Muscle of back (tissue), 11 donors: ENCODE data around the gene ZNRF4. TPM values are rescaled to one million over a fixed set of nuclear protein-coding genes. Genes with fewer than 3 reads are reported as not detected.
"Not testable (repeated sequence)": the region's sequence is repeated elsewhere in the genome, so short reads cannot be mapped to it uniquely, and the experiment has no call there.

Experiments
- DNase-seq, 3 donors: peaks; one replicate each; pipeline versions ENCODE4 v3.0.0 to v3.0.0-alpha.2; 2013
- polyA plus RNA-seq, 10 donors: library from polyadenylated mRNA; unstranded; fragments of 120-200 nt; gene quantifications; one replicate each; pipeline ENCODE4 v1.2.1, GENCODE V29; 2013; ENCODE audit not compliant: insufficient read length in 10 of 10

The ZNRF4 gene
- polyA plus RNA-seq, 10 donors, result not detected

DNA sequence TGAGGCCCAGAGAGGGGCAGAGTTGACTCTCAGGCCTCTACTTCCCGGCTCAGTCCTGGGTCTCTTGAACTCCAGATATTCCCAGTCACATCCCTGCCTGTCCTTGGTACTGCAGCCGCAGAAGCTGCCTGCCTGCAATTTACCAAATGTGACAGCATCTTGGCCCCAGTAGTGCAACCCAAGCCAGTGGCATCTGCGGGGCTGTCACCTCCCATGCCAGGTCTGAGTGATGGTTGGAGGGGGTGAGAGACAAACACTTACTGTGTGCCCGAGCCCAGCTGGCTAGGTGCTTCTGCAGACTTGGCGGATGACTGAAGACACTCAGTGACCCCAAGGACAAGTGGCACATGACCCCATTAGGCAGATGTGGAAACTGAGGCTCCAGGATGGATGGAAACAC, 18.4 kb downstream of the ZNRF4 start:
- no peak for DNase-seq

DNA sequence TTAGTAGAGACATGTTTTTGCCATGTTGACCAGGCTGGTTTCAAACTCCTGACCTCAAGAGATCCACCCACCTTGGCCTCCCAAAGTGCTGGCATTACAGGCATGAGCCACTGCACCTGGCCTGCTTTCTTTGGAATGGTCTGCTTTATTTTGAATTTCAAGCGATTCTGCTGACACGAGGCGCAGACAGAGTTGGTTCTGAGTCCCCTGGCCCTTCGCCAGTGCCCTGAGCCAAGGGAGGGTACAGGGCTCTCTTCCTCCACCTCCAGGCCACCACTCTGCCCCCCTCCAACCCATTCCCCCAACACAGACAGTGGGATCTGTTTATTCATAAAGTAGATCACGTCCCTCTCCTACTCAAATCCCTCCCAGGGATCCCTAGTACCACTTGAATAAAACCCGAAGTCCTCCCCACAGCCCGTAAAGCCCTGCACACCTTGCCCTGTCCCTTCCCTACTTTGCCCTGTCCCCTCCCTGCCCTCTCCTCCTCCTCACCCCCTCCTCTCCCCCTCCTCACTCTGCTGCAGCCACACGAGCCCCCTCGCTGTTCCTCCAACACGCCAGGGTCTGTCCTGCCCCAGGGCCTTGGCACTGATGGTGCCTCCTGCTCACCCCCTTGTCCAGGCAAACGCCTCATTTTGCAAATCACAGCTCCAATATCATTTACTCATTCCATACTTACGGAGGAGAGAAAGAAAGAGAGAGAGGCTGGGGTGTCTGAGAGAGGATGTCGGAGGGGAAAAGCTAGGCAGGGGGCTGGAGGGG, 22.4 kb downstream of the ZNRF4 start:
- no peak for DNase-seq

DNA sequence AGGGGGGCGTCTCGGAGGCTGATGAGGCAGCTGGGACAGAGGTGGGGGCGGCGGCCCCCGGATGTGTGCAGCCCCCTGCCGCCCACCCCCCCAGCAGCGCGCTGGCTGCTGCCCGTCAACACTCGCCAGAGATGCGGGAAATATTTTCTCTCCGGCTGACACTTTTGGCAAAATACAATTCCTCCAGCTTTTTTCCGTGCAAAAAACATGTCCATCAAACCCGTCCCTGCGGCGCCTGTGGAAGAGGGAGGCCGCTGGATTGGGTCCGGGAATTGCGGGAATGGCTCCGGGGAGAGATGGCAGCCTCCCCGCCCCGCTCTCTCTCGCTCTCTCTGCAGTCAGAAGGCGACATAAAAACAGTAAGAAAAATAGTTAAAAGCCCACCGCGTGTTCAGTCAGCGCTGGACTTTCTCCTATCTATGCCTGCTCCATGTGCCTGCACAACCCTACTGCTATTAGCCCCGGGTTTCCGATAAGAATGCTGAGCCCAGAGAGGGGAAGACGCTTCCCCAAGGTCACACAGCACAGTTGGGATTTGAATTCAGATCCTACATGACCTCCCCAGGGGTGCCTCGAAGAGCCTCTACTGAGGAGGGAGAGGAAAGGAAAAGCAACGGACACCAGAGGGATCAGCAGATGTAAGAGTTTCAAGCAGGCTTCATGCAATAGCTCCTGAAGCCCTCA, 23.2 kb downstream of the ZNRF4 start:
- peak in 1 of 3 donors; percentile 30 for DNase-seq

DNA sequence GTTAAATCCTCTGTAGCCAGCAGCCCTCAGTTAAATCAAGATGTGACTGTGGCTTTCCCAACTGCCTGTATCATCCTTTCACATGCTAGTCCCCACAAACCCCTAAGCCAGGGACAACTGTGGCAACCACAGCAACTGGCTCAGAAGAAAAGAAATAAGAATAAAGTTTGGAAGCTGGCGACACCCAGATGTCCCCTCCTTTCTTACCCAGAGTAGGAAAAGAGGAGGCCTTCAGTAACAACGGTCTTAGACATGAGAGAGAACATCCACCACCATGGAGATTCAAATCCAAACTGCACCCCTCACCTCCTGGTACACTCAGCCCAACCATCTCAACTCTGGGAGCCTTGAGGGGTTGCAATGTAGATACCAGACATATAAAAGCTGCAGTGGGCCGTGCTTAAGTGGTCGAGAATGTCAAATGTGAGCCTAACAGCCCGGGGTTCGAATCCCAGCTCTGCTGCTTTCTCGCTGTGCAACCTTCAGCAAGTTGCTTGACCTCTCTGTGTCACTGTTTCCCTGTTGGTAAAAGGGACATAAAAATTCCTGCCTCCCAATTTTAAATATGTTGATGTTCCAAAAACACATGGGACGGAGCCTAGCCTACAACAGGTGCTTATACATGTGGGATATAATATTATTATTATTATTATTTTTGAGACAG, 23.8 kb downstream of the ZNRF4 start:
- no peak for DNase-seq

GRCh38 chr19:5479958-5480357, 24.7 kb downstream of the ZNRF4 start:
- DNase-seq, result no peak

DNA sequence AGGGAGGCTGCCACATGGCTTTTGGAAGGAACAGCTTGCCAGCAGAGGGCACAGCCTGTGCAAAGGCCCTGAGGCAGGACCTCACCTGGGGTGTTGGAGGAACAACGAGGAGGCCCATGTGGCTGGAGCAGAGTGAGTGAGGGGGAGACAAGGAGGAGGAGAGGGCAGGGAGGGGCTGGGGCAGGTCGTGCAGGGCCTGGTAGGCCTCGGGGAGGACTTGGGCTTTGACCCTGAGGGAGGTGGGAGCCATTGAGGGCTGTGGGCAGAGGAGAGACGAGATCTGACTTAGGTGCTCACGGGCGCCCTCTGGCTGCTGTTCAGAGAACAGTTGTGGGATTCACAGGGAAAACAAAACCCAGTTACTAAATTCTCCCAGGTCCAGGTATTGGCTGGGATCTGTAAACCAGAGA, 25.2 kb downstream of the ZNRF4 start:
- DNase-seq, result no peak

GRCh38 chr19:5481957-5482356, 26.7 kb downstream of the ZNRF4 start:
- no peak for DNase-seq

DNA sequence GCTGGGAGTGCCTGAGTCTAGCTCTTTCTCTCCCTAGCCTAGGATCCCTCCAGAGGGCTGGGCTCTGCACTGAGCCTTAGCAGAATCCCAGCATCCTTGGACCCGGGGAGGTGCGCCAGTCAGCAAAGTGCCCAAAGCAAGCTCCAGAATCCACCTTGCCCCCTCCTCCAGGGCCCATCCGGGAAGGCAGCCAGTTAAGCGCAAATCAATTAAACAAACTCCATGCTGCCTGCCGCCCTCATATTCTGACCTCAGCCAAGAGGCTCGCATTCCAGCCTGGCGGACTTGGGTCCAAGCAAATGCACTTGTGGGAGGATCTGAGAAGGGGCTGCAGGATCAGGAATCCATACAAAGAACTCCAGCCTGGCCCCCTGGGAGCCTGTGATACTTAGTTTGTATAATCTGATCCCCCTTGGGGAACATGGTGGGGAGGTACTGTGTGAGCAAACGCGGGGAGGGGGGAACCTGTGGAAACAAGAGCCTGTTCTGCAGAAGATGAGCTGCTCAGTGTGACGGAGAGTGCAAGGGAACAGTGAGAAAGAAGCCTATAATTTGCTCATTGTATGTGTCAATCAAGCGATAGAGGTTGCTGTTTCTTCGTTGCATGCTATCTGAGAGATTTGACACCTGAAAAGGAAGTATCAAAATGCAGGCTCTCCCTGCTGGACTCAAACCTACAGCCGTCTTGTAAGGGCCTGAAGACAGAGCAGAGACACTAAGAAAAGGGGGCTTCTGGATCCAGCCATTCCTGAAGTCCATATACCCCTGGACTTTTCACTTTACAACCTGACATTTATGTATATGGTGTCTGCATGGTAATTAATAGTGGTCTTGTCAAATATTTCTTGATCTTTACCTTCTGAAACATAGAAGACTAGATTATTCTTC, 29.4 kb downstream of the ZNRF4 start:
- DNase-seq, result peak in 1 of 3 donors; percentile 53

DNA sequence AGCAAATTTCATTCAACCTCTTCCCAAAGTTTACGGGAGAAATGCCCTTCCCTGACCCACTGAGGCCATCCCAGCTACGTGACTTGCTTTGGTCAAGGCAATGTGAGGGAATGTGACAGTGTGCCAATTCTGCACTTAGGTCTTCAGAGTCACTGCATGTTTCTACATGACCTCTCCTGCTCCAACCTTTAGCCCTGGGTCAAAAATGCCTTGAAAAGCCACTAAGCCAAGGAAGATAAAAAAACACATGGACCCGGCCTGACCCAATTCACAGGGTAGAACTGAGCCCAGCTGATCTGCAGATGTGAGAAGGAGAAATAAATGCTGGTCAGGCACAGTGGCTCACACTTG, 30.0 kb downstream of the ZNRF4 start:
- no peak for DNase-seq

GRCh38 chr19:5485658-5486057, 30.4 kb downstream of the ZNRF4 start:
- DNase-seq, result not testable (repeated sequence)

DNA sequence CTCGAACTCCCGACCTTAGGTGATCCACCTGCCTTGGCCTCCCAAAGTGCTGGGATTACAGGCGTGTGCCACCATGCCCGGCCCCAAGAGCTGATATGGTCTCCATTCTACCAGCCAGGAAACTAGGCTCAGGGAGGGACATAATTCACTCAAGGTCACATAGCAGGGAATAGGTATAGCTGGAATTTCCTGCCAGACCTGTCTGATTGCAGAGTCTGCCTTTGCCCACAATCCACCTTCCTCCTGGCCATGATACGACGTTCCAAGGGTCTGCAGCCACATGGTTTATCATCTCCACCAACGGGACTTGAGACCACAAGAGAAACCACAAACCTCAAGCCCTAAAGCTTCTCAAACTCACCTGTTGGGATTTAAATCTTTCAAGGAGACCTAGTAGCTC, 32.0 kb downstream of the ZNRF4 start:
- no peak for DNase-seq

GRCh38 chr19:5489551-5489950, 34.3 kb downstream of the ZNRF4 start:
- no peak for DNase-seq

DNA sequence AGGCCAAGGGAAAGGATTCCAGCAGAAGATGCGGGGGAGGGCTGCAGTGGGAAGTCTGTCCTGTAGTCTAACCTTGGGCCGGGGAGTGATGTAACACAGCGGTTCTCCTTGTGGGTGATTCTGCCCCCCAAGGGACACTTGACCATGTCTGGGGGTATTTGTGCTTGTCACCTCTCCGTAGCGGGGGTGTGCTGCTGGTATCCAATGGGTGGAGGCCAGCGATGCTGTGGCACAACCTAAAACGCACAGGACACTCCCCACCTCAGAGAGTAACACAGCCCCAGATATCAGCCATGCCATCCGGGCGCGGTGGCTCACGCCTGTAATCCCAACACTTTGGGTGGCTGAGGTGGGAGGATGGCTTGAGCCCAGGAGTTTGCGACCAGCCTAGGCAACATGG, 36.3 kb downstream of the ZNRF4 start:
- no peak for DNase-seq

DNA sequence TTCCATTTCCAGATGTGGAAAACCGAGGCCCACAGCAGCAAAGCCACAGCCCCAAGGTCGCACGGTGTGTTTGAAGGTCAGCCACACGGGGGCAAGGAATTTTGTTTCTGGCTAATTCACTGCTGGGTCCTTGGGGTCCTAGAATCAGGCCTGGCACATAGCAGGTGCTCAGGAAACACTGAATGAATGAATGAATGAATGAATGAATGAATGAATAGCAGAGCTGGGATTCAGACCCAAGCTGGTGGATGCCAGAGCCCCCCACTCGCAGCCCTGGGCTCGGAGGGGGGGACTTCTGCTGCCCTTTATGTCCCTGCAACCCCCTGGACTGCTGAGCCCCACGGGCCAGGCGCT, 37.0 kb downstream of the ZNRF4 start:
- no peak for DNase-seq

DNA sequence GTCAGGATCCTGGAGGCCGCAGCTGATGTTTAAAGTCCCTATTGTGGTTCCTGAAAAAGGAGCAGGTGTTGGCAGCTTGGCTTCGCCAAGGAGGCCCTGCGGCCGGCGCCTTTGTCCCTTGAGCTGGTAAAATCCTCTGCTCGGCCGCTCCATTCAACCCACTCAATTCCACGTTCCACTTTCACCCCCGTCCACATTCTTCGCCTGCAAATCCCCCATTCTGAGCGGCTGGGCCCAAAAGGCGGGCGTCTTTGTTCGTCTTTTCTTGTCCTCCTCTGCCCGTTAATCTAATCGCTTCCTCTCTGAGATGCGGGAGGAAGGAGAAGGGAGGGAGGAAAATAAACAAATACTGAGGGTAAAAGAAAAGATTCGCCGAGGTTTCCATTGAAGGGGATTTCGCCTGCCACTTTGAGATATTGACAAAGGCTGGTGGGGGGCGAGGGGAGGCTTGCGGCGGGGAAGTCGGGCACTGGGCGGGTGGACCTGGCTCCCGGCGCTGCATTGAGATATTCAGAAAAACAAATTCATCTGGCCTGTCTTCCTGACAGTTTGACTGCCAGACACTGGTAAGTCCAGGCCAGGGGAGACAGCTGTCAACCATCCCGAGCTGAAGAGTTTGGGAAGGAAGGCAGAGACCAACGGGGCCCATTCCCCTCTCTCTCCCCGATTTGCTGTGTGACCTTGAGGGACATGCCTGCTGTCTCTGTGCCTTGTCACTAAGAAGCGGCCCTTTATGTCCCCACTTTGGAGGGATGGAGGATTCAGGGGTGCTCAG, 37.6 kb downstream of the ZNRF4 start:
- no peak for DNase-seq

GRCh38 chr19:5494773-5495172, 39.6 kb downstream of the ZNRF4 start:
- no peak for DNase-seq

GRCh38 chr19:5495792-5496191, 40.6 kb downstream of the ZNRF4 start:
- no peak for DNase-seq

- DNase-seq, result no peak
These were observed 42.1 kb downstream of the ZNRF4 start for GRCh38 chr19:5497297-5497696.

DNA sequence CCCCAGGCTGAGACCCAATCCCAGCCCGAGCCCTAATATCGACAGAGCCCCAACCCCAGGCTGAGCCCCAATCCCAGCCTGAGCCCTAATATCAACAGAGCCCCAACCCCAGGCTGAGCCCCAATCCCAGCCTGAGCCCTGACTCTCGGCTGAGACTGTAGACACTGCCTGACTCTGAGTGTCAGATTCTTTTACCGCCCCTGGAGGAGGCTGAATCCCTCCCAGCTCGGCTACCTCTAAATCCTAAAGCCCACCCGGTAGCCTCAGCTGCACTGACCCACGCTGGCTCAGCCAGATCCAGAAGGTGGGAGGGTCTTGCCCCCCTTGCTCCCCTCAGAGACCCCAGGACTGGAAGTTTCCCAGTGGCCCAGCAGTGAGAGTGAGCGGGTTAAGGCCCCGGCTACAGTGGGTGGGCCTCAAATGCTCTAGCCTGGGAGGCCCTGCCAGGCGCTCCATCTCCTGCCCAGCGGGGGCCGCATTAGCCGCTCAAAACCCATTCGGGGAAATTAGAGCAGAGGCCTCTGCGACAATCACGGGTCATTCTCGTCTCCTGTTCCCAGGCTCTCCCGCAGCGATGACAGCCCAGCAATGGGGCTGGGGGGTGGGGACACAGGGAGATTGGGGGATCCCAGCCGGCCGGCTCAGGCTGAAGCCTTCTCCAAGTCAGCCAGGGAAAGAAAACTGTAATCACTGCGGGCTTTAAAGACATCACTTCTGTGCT, 43.8 kb downstream of the ZNRF4 start:
- peak in 1 of 3 donors; percentile 30 for DNase-seq

DNA sequence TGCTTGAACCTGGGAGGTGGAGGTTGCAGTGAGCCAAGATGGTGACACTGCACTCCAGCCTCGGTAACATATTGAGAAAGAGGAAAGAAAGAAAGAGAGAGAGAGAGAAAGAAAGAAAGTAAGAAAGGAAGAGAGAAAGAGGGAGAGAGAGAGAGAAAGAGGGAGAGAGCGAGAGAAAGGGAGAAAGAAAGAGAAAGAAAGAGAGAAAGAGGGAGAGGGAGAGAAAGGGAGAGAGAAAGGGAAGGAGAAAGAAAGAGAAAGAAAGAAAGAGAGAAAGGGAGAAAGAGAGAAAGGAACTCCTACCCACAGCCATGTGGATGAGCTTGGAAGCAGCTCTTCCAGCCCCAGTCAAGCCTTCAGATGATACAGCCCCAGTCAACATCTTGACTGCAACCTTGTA, 46.7 kb downstream of the ZNRF4 start:
- no peak for DNase-seq

GRCh38 chr19:5503598-5503997, 48.4 kb downstream of the ZNRF4 start:
- no peak for DNase-seq
